ENCODE data around the gene ACCS. TPM values are rescaled to one million over a fixed set of nuclear protein-coding genes. Genes with fewer than 3 reads are reported as not detected.

The ACCS gene
- polyA plus RNA-seq, 1 donor from 2014 or later, result not detected

DNA sequence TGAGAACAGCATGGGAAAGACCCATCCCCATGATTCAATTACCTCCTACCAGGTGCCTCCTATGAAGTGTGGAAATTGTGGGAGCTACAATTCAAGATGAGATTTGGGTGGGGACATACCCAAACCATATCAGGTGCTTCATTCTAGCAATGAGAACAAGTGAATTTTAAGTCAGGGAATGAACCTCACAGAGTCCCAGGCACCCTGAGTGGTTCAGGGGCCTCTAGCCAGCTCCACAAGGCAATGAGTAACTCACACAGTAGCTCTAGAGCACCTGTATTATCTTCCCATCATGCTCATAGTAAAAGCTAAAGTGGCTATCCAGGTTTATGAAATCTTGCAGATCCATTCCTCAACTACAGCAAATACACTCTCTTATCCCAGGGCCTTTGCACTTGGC, 31.4 kb upstream of the ACCS start:
- Histone ChIP-seq H3K4me3 (ENCODE audit: low read length) (no peak overlapping the region), H3K36me3 (ENCODE audit: insufficient read depth, low read length) (no peaks in the 10 kb centered on the region), H3K9me3 (ENCODE audit: low read length) (no peaks in the 10 kb centered on the region), H2AFZ (ENCODE audit: low read depth, low read length) (no peak overlapping the region), H3K9ac (ENCODE audit: low read length) (no peak overlapping the region), H4K20me1 (ENCODE audit: insufficient read depth) (no peaks in the 10 kb centered on the region), H3K4me2 (ENCODE audit: low read length) (no peak overlapping the region), H3F3A (ENCODE audit: insufficient read depth, low read length, poor library complexity, severe bottlenecking) (no peaks in the 10 kb centered on the region), H3K9me2 (ENCODE audit: insufficient read depth, low read length) (no peaks in the 10 kb centered on the region), H3K27ac (ENCODE audit: low read length) (no peak overlapping the region), H3K79me2 (replicated peaks; ENCODE audit: insufficient read depth, low read length) (no peaks in the 10 kb centered on the region), H3K27me3 (ENCODE audit: insufficient read depth, low read depth, low read length) (no peaks in the 10 kb centered on the region)
- TF ChIP-seq MXI1 (conservative IDR thresholded peaks at IDR 0.05; ENCODE audit: poor library complexity, severe bottlenecking) (no peak), REST (IDR thresholded peaks at IDR 0.05; ENCODE audit: borderline replicate concordance) (no peak), CTCF (IDR thresholded peaks at IDR 0.05; ENCODE audit: poor library complexity, severe bottlenecking) (no peak), EP300 (conservative IDR thresholded peaks at IDR 0.05; ENCODE audit: poor library complexity, severe bottlenecking) (no peak), RAD21 (conservative IDR thresholded peaks at IDR 0.05) (no peak), SMC3 (conservative IDR thresholded peaks at IDR 0.05; ENCODE audit: poor library complexity) (no peak), POLR2AphosphoS5 (IDR thresholded peaks at IDR 0.05) (no peak), EZH2 (IDR thresholded peaks at IDR 0.05; ENCODE audit: borderline replicate concordance, insufficient read depth, low read length, poor library complexity, severe bottlenecking) (no peak), TAF1 (IDR thresholded peaks at IDR 0.05; ENCODE audit: low read depth) (no peak)

DNA sequence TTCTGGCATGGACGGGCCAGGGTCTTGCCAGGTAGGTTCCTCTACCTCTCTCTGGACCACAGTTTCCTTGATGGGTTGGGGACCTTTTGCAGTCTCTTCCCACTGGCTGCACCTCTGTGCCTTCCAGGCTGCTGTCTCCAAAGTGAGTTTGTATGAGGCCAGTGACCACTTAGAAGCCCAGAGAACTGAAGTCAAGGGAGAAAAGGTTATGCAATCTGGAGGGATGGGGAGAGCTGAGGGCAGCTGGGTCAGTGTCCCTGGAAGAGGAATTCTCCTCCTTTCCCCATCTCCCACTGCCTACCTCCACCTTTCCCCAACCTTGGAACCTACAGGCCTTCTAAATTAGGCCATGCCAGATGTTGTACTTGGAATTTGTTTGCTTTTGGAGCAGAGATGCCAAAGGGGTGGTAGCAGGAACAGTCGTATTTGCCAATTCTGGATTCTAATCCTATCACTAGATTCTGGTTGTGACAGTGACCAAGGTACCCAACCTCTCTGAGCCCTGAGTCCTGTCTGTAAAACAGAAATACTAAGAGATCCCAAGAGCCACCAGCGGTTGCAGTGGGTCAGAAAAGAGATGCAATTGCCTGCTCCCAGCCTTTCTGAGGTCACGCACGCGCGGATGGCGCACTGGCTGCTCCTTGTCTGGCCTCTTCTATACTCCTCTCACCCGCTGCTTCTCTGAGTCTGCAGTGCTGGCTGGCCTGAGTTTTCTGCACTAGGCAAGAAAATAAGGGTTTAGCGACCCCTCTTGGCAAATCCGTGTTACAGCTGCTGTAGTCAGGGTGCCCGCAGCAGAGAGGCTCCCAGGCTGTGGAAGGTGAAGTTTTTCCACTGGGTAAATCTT, 29.0 kb upstream of the ACCS start:
- Histone ChIP-seq H3K4me3 (ENCODE audit: low read length) (no peak overlapping the region), H2AFZ (ENCODE audit: low read depth, low read length) (peak overlapping the region; percentile 37), H3F3A (ENCODE audit: insufficient read depth, low read length, poor library complexity, severe bottlenecking) (no peaks in the 10 kb centered on the region), H3K9me3 (ENCODE audit: low read length) (no peaks in the 10 kb centered on the region), H3K9me2 (ENCODE audit: insufficient read depth, low read length) (no peaks in the 10 kb centered on the region), H3K27ac (ENCODE audit: low read length) (no peak overlapping the region), H3K4me2 (ENCODE audit: low read length) (no peak overlapping the region), H3K9ac (ENCODE audit: low read length) (peak overlapping the region; percentile 11), H4K20me1 (ENCODE audit: insufficient read depth) (no peaks in the 10 kb centered on the region), H3K27me3 (ENCODE audit: insufficient read depth, low read depth, low read length) (no peaks in the 10 kb centered on the region), H3K36me3 (ENCODE audit: insufficient read depth, low read length) (no peaks in the 10 kb centered on the region), H3K79me2 (replicated peaks; ENCODE audit: insufficient read depth, low read length) (no peaks in the 10 kb centered on the region)
- no peak for TF ChIP-seq TAF1 (IDR thresholded peaks at IDR 0.05; ENCODE audit: low read depth)
- no peak for TF ChIP-seq EZH2 (IDR thresholded peaks at IDR 0.05; ENCODE audit: borderline replicate concordance, insufficient read depth, low read length, poor library complexity, severe bottlenecking)
- peak; percentile 99 for TF ChIP-seq RAD21 (conservative IDR thresholded peaks at IDR 0.05)
- no peak for TF ChIP-seq EP300 (conservative IDR thresholded peaks at IDR 0.05; ENCODE audit: poor library complexity, severe bottlenecking)
- peak; percentile 99 for TF ChIP-seq SMC3 (conservative IDR thresholded peaks at IDR 0.05; ENCODE audit: poor library complexity)
- no peak for TF ChIP-seq POLR2AphosphoS5 (IDR thresholded peaks at IDR 0.05)
- no peak for TF ChIP-seq MXI1 (conservative IDR thresholded peaks at IDR 0.05; ENCODE audit: poor library complexity, severe bottlenecking)
- peak; percentile 96 for TF ChIP-seq CTCF (IDR thresholded peaks at IDR 0.05; ENCODE audit: poor library complexity, severe bottlenecking)
- no peak for TF ChIP-seq REST (IDR thresholded peaks at IDR 0.05; ENCODE audit: borderline replicate concordance)

Data from neural cell (in vitro differentiated cells).